Myocyte (in vitro differentiated cells): ENCODE data around the gene C2orf66. TPM values are rescaled to one million over a fixed set of nuclear protein-coding genes. Genes with fewer than 3 reads are reported as not detected.

Experiments used
- DNase-seq: peaks from one replicate; pipeline ENCODE4 v3.0.0-alpha.2; 2012; ENCODE audit warnings: low read depth
- polyA plus RNA-seq: library from polyadenylated mRNA; unstranded; fragments of >200 nt; gene quantifications from one replicate; pipeline ENCODE4 v1.2.1, GENCODE V29; 2012; ENCODE audit warnings: missing spikeins
- total RNA-seq: library from RNA; depleted of rRNA; stranded (reverse); fragments of >200 nt; gene quantifications from 2 replicates; pipeline ENCODE4 v1.2.3, GENCODE V29; 2014

Gene C2orf66
- total RNA-seq, result not detected in 2 replicates
- polyA plus RNA-seq, result 0.19 TPM

DNA sequence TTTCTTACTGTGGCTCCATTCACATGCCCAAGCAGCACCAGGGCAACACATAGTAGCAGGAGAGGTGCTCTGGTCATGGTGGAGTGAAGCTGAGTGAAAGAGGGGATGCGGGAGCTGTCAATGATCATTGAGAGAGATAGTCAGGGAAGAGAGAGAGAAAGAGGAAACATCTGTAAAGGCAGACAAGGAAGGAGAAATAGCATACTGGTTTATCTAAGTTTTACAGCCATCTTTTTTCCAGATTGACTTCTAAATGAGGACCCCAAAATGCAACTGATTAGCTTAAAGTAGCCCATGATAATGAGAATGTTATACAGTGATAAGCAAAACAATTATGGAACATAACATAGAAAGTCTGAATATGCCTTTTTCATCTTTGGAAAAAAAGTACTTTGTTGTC is at the start of gene C2orf66:
Gene C2orf66, minus strand, starts transcription at position 96 of the 400 bp plus-strand sequence. Its CDS starts 19 bp downstream, at position 77.
- no peak for DNase-seq

DNA sequence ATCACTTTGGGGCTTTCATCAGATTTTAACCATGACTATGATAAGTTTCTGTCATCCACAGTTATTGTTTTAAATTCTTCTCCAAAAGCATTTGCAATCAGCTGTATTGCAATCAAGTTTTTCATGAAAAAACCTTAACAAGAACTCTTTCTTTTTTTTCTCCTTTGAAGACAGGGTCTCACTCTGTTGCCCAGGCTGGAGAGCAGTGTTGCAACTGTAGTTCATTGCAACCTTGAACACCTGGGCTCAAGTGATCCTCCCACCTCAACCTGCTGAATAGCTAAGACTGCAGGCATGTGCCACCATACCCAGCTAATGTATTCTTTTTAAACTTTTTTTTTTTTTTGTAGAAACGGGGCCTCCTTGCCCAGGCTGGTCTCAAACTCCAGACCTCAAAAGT is 45.5 kb upstream of the C2orf66 start:
- no peak for DNase-seq

DNA sequence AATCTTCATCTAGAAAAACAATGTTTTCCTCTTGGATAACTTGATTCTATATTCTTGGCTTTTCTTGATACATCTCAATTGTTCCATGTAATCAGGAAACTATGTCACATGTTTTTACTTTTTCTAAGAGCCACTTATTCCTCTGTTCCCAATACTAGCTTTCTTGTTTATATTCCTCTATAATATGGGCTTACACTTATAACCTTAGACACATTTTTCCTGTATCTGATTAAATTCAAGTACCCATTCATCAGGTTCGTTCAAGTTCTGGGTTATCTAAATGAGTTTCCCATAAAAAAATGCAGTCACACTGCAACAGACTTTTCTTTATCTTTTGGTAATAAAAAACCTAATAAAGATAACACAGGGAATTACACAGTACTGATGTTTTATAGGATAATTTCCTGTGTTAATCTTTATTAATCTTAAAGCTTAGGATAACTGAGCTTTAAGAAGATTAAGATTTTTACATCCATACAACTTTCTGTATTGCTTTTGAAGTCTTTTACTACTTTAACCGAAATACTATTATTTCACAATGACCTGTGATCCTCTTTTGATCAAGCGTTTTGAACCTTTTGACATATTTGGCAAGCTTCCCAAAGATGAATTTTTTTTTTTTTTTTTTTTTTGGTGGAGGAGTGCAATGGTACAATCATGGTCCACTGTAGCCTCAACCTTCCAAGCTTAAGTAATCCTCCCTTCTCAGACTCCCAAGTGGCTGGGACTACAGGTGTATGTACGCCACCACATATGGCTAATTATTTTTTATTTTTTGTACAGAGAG is 44.3 kb upstream of the C2orf66 start:
- DNase-seq, result no peak

DNA sequence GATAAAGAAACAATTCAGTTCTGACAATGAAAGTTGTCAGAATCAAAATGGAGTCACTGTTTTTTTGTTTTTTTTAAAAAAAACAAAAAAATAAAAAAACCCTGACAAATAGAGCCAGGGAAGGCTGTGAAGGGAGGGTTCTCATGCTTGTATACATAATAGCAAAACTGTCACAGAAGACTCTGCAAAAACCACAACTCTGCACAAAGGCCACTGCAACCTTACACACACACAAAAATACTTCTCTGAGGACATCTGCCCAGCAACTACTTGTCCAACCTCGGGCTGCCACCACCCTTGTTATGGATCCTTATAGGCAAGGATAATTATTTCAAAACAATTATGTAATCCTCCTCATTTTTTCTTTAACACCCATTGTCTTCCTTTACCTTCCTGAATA is 41.9 kb upstream of the C2orf66 start:
- DNase-seq, result peak; percentile 9

DNA sequence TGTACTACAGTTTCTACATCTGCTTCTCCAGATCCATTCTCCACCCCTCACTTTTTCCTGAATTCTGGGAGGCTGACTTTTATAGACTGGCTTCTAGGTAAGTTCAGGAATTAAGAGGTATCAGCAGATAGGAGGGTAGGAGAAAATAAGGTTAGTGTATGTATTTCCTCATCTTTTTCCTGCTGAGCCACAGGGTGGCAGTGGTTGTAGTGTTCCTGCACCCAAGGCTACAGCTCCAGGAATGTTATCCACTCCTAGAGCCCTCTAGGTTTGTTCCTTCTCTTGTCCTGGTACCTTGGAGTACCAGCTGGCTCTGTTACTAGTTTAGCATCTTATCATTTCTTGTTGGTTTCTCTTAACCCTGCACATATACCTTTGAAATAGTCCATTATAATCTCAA is 40.7 kb upstream of the C2orf66 start:
- peak; percentile 36 for DNase-seq

DNA sequence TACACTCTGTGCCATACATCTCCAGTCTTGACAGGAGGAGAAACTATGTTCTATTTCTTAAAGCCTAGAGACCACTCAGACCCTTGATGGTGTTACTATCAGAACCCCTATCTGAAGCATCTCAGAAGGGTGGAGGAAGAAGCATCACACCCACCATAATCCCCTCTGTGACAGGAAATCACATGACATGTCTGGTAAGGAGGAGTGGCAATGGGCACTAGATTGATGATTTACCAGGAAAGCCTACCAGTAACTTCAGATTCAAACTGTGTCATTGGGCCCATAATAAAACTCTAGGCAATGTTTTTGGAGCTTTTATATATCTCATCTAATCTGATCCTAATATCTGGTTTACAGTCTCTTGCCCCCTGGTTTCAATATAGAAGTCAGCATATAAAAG is 37.1 kb upstream of the C2orf66 start:
- DNase-seq, result no peak

DNA sequence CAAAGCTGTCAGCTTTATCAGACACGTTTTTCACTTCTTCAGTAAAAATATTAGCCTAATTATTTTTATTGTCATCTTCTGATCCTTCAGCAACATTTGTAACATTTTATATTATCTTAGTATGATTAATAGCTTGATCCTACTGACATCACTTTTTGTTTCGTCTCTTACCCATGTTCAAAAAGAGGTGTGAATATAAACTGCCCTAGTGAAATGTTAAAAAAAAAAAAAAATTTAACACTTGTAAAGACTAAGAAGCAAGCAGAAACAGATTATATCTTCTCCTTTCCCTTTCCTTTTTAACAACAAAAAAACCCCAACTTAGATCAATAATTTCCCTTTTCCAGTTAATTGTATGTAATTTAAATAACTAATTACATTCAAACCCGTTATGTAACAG is 36.2 kb upstream of the C2orf66 start:
- no peak for DNase-seq

DNA sequence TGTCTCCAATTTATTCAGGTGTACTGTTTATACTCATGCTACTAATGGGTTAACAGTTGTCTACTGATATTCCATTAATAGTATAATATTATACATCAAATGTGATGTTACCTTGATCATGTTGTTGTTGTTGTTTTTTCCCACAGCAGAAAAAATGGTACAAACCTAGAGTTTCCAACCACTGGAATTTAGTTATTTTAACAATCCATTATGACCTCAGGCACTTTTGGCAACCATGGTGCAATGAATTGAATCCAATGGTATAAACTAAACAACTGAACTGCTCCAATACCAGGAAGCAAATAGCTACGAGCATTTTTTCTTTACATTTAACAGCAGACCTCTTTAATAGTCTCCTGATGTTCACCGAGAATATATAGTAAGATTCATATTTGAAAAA is 31.0 kb upstream of the C2orf66 start:
- DNase-seq, result no peak

DNA sequence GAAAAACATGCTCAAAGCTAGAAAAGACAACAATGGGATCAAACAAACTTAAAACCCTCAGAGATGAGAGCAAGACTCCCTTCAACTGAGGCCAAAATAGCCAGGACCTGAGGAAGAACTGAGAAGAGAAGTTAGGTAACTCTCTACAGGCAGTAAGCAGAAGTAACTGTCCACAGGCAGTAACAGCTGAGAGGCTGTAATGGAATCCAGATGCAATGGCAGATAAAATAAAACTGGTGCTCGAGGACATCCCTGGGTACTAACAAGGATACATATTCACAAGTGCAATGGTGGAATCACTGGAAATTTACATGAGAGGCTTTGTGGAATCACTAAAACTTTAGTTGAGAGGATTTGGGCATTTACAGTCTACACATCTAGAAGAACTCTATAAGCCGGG is 30.4 kb upstream of the C2orf66 start:
- peak; percentile 4 for DNase-seq

DNA sequence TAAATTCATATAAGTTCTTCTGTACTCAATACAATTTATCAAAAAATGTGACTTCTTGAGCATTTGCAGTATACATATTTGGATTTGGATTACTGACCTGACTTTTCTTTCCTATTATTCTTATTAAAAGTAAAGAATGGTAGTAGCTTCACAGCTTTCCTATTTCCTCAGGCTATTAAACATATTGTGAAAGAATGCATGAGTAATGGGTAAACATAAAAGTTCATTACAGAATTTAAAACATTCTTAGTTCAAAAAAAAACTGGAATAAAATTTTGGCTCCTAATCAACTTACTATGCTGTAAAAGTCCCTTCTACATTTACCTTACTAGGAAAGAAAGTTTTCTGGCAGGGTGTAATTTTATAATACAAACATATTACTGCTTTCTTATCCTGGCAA is 27.3 kb upstream of the C2orf66 start:
- no peak for DNase-seq

DNA sequence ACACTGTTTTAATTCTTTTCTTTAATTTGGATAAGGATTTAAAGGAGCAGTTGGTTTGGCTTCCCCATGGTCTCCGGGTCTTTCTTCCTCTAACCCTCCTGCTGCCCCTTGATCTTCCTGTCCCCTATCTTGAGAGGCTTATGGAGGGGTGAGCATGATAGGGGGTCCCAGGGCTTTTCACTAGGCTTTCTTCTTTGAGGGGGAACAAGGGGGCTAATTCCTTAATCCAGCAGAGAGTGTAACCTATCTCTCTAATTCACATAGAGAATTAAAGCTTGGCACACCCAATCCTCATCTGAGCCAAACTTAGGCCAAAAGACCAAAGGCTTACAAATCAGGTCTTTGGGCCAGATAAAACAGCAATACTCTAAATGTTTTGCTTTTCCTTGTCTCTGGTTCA is 21.5 kb upstream of the C2orf66 start:
- DNase-seq, result no peak

DNA sequence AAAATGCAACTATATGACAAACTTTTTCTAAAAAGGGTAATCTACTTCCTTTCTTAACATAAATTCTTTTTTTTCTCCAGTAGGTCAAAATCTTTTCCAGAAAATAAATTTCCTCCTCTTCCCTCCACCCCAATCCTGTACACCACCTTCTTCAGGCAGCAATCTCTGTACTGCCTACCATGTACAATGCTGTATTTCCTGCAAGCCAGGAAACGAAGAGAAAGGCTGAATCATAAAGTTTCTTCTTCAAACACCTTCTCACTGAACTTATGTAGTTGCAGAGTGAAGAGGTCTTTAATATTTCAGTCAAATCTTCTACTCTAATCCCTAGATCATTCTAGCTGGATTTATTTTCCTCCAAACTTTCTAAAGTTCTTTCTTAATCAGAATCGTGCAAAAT is 18.2 kb upstream of the C2orf66 start:
- DNase-seq, result no peak

DNA sequence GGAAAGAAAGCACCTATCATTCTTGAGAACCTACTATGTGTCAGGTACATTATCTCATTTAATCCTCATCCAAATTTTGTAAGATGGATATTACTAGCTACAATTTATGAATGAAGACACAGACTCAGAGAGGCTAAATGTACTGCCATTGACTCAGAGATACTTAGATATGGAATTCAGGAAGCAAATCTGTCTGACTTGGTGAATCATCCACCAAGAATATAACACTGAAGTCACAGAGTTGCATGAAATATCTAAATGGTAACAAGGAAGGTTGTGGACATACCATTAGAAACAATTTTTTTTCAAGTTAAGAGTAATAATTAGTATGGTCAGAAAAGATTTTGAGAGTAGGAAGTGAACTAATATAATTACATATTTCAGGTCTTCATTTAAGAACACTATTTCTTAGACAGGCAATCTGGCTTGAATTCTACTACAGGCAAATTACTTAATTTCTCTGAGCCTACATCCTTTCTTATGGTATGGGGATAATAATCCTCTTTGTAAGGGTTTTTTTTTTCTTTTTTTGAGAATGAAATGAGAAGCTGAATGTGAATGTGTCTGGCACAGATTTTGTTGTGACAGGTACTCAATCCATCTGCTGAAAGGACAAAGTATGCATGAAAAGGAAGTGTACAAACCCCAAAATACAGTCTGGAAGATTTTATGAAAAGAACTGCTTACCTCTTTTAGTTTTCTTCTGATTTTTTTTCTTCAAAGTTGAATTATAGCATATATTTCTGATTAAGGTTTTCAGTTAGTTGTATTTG is 14.8 kb upstream of the C2orf66 start:
- DNase-seq, result peak; percentile 78

DNA sequence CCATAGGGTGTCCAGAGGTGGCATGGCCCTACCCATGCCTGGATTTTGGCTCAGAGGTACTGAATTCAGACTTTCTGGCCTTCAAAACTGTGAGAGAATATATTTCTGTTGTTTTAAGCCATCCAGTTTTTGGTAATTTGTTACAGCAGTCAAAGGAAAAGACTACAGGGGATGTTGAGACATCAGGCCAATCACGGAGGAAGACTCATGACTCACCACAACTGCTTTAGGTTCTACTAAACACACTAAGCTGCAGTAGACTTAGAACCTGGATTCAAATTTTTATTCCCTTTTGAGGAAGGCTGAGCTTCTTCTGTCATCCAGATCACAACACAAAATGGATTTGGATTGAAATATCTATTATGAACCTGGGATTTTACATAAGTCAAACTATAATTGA is 12.0 kb upstream of the C2orf66 start:
- no peak for DNase-seq

DNA sequence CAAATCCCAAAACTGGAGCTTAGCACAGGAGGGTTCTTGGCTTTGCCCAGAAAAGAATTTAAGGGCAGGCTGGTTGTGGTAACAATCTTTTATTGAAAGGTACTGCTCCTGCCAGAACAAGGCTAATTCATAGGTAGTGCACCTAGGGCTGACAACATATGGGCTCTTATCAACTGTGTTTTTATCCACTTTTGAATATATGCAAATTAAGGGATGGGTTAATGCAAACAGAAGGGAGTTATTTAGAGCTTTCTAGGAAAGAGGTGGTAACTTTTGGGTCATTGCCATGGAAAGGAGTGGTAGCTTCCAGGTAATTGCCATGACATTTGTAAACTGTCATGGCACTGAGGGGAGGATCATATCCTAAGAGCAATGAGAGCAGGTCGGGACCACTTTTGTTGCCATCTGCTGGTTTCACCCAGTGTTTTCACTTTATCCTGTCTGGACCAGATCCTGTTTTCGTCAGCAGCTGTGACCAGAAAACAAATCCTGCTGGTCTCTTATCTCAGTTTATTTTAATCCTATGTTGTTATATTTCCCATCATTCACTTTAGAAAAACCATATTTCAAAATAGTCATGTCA is 981 bp downstream of the C2orf66 start:
- peak; percentile 51 for DNase-seq

DNA sequence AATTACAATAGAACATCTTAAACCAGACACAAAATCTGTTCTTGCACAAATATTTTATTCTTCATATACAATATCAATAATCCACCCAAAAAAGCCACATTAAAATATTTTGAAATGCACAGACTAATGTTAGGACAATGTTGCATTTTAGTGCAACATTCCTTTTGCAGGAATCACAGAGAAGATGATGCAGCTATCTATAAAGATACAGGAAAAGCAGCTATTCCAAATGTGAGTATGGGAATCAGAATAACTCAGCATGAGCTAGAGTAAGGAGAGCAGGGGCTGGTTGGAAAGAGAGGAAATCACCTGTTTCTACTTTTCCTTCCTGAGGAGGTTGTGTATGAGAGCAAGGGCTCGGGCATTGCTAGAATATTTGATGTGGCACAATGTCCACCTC is 4.8 kb downstream of the C2orf66 start:
- no peak for DNase-seq

DNA sequence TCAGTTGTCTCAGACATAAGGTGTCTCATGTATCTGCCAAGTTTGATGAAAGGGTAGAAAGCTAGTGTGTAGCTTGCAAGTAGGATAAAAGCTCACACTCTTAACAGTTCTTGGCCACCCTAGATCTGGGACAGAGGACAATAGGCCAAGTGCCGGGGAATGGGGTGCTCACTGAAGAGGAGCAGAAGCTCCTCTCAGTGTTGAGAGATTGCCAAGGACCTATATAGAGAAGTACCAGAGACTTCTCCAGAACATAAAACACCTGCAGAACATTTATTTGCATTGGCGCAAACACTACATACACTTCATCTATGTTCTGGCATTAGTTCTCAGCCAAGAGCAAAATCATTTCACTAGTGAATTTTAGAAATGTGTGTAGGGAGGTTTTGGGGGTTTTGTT is 6.8 kb downstream of the C2orf66 start:
- DNase-seq, result no peak

DNA sequence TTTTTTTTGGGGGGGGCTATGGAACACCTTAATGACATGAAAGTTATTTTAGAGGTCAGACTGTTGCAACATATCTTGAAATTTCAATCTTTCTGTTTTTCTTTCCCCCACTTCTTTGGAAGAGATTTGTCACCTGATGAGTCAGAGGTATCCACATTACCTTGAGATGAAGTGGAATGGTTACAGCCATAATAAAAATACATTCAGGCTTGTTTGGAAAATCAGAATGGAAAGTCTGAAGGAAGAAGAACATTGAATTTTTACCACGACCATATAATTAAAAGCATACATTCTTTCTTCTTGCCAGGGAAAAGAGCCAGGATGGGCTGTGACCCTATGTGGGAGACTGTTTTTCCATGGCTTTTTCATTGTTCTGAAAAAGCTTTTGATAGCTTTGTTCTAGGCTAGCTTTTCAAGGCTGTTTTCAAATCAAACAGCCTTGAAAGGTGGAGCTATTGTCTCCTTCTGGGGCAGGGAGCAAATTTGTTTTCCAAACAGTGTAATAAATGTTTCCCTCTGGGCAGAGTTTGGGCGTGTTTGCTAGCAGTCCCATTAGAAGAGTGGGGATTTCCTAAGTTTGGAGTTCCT is 7.4 kb downstream of the C2orf66 start:
- DNase-seq, result no peak

DNA sequence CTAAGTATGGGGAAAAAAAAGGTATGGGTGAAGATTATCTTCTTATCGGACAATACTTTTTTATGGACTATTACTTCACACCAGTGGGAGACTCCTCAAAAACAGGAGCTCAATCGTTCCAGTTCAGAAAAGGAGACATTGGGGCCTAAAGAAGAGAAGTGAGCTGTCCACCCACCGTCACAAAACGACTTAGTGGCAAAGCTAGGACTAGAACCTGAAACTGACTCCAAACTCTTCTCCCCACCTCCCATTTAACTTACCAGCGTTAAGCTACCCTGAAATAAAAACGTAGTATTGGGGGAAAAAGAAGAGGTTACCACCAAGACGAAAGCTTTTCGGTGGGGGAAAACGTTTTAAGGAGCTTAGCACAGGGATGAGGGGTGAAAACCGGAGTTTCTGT is 10.2 kb downstream of the C2orf66 start:
- peak; percentile 7 for DNase-seq

DNA sequence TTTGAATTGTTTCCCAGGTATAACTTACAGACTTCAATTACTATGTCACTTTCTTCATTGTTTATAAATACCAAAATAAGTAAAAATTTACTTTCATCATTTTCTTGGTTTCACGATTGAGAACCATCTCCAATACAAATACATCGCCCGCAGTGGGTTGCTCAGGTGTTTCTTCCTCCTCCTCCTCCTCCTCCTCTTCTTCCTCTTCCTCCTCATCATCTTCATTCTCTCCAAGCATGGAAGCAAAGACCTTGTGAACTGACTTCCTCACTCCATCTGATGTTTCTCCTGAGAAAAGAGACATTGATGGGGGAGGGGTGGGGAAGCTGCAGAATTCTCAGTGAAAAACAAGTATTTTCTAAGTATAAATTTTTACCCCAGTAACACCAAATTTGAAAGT is 16.3 kb downstream of the C2orf66 start:
- no peak for DNase-seq

DNA sequence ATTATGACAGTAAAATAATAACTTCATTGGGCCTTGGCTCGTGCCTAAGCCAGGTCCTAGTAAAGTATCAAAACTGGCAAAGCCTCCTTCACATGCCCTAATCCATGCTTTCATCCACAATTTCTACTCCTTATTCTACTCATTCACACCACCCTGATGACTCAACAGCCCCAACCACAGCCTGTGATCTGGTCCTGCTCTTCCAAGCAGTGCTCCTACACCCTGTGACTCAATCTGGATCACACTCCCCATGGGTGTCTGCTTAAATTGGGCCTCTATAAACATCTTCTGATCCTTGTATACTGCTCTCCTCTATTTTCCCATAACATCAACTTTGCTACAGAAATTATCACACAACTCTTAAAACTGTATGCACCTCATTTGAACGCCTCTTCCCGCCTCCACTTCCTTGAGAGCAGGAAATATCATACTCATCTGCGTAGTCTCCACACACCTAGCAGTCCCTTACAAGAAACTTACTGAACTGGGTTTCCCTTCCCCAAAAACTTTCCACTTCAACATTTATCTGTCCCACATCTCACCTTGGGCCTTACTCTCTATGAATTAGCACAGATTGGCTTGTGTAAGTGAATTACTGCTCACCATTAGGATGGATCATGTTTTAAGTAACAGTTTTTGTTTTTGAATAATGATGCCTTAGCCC is 25.6 kb downstream of the C2orf66 start:
- peak; percentile 24 for DNase-seq
